Astrocyte of the cerebellum (primary cell): ENCODE measurements around the gene CKAP5.
"Not testable (repeated sequence)": the region's sequence is repeated elsewhere in the genome, so short reads cannot be mapped to it uniquely, and the experiment has no call there.

Experiments used
- DNase-seq: peaks from one replicate; pipeline ENCODE4 v3.0.0-alpha.2; 2011; ENCODE audit warnings: low read depth
- H3K4me3 ChIP-seq: 2 replicates; pipeline ENCODE4 v1.5.1; 2011; ENCODE audit warnings: mild to moderate bottlenecking, low read depth, low read length, moderate library complexity
- in situ Hi-C: cut with HindIII; loops from 2 replicates; pipeline ENCODE4 v1.10.0; 2017; ENCODE audit warnings: low sequenced_read_pairs
- TF ChIP-seq, protein P1 (sequence below): IDR thresholded peaks from 2 replicates; pipeline ENCODE4 v1.5.1; 2012; ENCODE audit warnings: low read length, low read depth, moderate library complexity, mild to moderate bottlenecking; ENCODE audit errors: missing control alignments

CKAP5 gene

GRCh38 chr11:46800177-46800576 is 45.9 kb downstream of the CKAP5 start:
- no peak overlapping the region for H3K4me3 ChIP-seq
- DNase-seq, result no peak
- TF ChIP-seq, protein P1, sequence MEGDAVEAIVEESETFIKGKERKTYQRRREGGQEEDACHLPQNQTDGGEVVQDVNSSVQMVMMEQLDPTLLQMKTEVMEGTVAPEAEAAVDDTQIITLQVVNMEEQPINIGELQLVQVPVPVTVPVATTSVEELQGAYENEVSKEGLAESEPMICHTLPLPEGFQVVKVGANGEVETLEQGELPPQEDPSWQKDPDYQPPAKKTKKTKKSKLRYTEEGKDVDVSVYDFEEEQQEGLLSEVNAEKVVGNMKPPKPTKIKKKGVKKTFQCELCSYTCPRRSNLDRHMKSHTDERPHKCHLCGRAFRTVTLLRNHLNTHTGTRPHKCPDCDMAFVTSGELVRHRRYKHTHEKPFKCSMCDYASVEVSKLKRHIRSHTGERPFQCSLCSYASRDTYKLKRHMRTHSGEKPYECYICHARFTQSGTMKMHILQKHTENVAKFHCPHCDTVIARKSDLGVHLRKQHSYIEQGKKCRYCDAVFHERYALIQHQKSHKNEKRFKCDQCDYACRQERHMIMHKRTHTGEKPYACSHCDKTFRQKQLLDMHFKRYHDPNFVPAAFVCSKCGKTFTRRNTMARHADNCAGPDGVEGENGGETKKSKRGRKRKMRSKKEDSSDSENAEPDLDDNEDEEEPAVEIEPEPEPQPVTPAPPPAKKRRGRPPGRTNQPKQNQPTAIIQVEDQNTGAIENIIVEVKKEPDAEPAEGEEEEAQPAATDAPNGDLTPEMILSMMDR, result no peak
- in situ Hi-C loops, result no loop called here

DNA sequence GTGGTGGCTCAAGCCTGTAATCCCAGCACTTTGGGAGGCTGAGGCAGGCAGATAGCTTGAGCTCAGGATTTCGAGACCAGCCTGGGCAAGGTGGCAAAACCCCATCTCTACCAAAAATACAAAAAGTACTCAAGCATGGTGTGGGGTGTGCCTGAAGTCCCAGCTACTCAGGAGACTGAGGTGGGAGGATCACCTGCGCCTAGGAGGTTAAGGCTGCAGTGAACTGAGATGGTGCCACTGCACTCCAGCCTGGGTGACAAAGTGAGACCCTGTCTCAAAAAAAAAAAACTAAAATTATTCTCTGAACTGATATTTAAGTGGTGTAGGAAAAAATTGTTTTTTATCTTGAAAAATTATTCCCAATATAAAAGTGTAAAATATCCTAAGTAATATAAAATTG is 46.4 kb downstream of the CKAP5 start:
- in situ Hi-C loops, DNase-seq, H3K4me3 ChIP-seq: not testable (repeated sequence)

DNA sequence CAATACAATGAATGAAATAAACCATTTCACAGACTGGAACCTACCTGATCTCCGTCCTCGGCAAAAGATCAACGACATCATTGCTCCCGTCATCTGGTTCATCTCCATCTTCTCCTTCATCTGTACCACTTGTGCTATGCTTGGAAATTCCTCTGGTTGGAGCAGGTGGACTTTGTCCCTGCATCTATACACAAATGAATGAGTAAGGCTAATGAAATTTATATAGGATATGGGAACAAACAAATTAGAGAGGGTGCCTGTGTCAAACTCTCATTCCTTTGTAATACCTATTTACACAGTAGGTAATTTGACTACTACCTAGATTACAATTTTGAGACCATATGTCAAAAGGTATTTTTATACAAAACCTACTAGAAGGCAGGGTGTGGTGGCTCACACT is 67.7 kb downstream of the CKAP5 start:
- no peak for DNase-seq
- TF ChIP-seq, protein P1, result no peak
- in situ Hi-C loops, result no loop called here
- H3K4me3 ChIP-seq, result no peak overlapping the region

- TF ChIP-seq, protein P1, result no peak
- in situ Hi-C loops, result no loop called here
- DNase-seq, result no peak
- H3K4me3 ChIP-seq, result no peak overlapping the region
Measured at GRCh38 chr11:46776878-46777277, 69.2 kb downstream of the CKAP5 start.

DNA sequence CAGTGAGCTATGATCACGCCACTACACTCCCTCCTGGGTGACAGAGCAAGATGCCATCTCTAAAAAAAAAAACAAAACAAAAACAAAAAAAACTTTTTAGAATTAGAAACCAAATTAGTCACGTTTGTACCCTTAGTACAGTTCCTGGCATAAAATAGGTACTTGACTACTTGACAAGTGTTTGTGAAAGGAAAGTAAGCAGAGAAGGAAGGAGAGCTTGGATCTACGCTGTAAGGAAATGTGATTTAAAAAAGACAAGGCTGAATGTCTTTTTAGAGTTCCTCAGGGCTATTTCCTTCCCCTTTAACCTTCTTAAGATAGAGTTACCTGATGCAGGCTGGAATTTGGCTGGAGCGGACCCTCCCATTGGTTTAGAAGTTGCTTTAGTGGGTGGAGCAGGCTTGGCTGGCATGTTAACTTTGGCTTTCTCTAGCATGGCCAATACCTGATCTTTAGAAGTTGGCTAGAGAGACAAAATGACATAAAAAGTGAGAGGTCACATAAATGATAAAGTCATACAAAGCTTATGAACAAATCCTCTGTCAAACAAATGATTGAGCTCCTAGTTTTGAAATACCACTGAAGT is 76.4 kb downstream of the CKAP5 start:
- TF ChIP-seq, protein P1, result no peak
- H3K4me3 ChIP-seq, result no peak overlapping the region
- DNase-seq, result no peak
- in situ Hi-C loops, result no loop called here

GRCh38 chr11:46766656-46767055 is 79.4 kb downstream of the CKAP5 start:
- TF ChIP-seq, protein P1, result no peak
- H3K4me3 ChIP-seq, result no peak overlapping the region
- no peak for DNase-seq
- in situ Hi-C loops, result no loop called here

- no peak for DNase-seq
- TF ChIP-seq, protein P1, result no peak
- H3K4me3 ChIP-seq, result no peak overlapping the region
- in situ Hi-C loops, result no loop called here
Measured at GRCh38 chr11:46762248-46762647, 83.8 kb downstream of the CKAP5 start.
